ENCODE results near the gene TAF4.
A peak's percentile ranks its signal among the peaks of the same experiment; 100 is the strongest.

Gene TAF4

DNA sequence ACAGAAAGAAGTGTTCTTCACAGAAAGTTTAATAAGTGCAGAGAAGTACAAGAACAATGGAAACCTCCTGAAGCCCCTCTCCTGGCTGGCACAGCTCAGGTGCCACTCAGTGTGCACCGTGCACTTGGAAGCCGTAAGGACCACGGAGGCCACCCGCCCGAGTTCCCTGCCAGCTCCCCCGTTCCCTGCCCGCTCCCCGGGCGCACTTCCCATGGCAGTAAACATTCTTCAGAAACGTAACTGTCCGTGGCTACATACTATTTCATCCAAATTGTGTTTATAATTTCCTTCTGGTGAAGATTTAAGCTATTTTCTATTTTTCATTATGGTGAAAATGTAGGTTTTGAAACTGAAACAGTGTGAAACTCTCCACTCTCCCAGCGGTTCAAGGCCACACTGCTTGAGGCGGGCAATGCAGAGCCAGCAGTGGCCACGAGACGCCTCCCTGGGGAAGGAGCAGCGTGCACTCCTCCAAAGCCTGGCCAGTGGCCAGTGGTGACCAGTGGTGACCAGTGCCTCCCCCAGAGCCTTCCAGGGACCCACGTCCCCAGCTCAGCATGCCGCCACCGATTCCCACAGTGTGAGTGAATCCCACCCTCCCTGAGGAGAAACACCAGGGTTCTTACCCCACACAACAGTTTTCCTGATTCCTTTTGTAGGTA is 46.4 kb downstream of the TAF4 start:
- no peak for DNase-seq

DNA sequence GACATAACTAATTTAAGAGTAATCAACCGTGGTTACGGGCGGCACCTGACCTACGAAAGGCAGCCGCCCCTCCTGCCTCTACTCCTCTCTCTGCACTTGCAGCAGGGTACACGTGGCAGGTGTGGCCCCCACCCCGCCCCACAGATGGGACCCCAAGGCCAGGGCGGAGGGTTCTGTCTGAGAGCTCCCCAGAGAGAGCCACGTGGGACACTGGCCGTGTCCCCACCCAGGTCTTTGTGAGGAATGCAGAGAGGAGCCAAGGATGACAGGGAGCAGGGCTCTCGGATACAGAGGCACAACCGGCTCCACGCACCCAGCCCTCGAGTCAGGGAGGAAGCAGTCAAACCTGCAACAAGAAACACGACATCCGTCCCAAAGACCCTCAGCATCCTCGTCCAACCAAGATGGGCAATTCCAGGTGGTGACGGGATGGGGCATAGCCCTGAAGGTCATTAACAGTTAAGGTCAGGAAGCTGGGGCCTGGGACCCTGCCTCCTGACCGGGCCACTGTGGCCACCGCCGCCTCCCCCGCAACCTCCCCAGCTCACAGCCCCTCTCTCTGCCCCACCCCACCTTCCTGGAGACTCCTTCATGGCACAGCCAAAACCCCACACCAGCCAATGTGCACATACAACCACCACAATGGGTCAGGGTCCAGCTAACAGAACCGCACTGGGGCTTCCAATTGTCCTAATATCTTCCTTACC is 47.1 kb downstream of the TAF4 start:
- DNase-seq = no peak

DNA sequence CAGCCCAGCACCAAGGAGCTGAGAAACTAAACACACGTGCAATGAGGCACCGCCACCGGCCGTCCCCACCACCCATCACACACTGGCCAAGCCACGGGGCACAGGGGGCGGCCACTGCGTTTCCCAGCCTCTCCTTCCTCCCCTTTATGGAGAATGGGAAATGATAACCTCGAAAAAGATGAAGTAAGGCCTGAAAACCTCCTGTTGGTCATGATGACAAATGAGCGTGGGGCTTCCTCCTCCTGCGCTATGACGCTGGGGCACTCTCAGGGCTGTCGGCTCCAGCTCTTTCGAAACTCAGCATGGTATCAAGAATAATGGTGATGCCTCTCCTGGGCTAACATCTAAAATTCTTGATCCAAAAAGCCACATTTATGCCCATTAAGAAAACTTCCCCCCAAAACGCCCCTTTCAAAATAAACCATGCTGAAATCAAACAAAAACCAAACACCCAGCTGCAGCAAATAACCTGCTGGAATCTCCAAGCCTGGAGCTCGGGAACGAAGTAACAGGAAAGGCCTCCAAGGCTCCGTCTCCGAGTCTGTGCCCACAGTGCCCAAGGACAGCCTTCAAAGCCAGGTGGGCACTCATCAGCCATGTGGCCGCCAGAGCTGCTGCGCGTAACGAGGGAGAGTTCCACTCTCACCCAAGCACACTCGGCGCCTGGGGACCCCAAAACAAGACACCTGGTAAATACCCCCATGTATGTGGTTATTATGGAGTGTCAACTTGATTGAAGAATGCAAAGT is 50.0 kb downstream of the TAF4 start:
- peak; percentile 69 to 82 for DNase-seq

DNA sequence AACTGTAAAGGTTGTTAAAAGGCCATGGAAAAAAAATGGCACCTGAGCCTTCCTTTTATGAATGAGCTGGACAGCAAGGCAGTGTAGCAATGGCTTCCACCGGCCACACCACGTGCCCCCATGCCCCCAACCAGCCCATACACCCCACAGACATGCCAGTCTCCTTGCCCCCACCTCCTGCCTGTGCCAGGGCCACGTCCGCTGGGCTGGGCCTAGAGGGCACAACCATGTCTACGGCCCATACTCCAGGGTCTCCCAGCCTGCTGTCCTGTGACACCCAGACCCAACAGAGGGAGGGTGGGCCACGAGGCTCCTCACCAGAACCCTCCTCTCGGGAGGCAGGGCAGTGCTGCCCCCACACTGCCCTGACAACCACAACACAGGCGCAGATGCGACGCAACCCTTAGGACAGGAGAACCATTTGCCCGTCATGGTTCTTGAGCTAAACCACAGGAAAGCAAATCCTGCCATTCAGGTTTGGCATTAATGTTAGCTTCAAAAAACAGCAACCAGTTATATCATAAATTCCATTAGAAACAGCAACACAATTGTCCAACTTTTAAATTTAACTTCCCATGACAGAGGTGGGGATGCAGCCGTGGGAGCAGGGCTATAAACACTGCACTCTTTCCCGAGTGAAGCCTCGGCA is 50.7 kb downstream of the TAF4 start:
- no peak for DNase-seq

DNA sequence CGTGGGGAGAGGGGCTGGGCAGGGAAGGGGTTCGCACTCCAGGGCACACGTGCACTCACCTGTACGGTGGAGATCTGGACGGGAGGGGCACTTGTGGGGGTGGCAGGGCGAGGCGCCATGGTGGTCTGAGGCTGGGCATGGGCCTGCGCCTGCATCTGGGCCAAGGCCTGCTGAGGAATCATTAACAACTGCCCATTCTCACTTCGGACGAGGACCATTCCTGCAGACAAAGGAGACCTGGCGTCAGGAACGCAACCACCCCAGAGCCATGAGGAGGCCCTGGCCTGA is 51.2 kb downstream of the TAF4 start:
- no peak for DNase-seq

DNA sequence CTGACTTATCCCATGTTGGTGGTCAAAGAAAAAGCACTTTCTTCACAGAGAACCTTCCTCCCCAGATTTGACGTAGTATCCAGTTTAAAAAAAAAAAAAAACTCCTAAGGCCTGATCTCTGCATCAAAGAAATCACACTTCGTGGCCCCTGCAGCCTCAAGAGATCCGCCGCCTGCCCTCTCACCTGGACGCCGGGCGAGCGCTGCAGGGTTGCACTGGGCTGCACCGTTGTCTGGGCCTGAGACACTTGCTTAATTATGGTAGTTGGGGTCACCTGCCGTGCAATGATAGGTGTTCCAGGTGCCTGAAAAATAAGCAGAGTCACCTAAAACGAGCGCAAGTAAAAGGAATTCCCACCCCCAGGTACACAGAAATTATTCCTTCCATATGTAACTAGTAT is 53.0 kb downstream of the TAF4 start:
- DNase-seq = no peak

DNA sequence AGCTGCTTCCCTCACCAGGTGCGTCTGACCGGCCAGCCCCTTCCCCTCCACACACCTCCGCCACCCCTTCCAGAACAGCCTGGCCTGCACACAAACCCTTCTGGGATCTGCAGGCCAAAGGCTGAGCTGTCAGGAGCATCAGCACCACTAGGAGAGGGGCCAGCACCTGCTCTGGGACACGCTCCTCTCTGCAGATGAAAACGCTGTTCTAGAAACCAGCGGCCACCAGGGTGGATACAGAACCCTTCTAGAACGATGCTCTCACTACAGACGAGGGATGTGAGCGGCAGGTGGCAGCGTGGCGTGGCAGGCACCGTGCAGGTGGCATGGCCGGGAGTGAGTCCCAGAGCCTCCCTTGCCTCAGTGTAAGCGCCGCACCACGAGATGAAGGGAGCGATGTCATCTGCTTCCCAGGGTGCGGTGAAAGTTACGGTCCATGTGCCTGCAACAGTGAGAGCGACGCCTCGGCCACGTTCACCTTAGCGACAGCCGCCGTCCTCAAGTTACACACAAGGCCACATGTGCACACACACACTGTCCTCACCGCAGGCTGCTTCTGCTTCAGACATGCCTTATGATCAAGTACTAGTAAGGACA is 53.6 kb downstream of the TAF4 start:
- DNase-seq = no peak

DNA sequence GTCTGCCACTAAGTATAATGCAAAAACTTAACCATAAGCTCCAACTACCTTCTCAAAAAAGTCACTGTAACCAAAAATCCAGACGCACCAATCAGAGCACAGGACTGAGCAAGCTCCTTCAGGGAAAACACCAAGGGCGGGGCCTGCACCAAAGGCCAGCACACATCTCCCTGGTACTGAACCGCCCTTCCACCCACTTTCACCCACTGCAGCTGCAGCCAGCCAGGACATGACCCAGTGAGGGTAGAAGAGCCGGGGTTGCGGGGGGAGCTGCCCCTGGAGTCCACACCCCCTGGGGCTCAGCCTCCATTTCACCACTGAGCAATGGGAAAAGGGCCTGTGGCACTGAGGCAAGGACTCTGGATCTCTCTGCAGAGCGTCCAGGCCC is 54.3 kb downstream of the TAF4 start:
- DNase-seq = no peak

DNA sequence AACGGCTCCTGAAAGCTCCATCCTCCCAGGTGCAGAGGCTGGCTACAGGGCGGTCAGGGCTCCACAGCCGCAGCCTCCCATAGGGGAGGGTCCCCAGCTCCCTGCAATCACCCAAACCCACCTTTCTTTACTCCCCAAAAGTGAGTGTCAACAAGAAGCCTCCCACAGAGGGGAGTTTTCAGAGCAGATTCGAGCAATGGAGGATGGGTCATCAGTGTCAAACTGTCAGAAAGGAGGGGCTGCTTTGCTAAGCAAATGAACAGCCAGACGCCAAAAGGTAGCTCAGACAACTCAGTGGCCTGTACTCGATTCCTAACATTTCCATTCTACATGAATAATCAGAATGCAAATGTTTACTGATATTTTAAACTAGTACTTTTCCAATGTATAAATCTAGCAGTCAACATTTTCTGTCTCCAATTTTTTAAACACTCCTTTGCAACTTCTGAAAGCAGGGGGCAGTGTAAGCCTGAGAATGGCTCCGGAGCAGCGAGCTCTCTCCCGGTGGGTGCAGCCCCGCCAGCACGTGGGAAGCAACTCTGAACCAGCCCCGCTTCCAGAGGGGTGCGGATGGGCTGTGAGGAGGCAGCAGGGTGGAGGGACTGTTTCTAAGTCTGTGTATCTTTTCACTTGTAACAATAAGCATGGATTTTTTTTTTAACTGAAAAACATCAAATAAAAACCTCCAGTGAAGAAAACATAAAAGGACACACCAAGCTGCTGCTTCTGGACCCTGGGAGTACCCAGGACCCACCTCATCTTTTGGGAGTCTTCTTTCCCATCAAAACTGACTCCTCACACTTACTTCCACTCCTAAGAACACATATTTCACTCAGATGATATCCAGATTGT is 54.9 kb downstream of the TAF4 start:
- peak; percentile 25 to 67 for DNase-seq

DNA sequence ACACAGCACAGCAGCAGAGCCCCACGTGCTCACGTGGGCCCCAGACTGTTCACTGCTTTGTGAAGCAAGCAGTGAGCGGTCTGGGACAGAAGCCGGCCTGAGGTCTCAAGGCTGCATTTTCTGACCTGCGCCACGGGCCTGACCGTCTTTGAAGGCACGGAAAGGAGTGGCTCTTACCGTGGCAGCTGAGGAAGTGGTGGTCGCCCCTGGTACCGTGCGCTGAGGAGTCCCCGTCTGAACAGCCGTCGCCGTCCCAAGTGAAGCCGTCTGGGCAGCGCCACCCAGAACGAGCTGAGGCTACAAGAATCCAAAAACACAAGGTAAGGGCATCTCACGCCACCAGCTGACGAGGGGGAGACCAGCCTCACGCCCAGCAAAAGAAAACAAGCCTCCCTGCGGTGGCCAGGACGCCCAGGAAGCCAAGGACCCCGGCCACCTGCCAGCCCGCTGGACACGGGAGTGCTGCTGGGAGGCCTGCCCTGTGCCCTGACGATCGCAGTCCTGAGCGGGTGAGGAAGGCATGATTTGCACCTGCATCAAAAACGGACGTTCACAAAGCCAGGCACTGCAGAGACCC is 55.7 kb downstream of the TAF4 start:
- DNase-seq = no peak

DNA sequence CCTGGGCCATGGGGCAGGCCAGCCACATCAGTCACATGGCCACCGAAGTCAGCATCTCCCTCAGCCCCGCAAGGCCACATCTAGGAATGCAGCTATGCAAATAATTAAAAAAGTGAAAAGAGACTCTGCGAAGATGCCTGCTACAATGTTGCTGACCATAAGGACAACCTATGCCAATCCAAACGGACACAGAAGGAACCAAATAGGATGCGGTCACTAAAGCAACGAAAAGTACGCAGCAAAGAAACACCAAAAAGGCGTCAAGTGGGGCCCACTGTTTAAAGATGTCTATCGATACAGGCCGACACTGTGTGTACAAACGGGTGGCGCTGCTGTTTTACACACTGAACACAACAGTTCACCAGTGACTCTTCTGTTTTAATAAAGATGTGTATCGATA is 56.4 kb downstream of the TAF4 start:
- no peak for DNase-seq

DNA sequence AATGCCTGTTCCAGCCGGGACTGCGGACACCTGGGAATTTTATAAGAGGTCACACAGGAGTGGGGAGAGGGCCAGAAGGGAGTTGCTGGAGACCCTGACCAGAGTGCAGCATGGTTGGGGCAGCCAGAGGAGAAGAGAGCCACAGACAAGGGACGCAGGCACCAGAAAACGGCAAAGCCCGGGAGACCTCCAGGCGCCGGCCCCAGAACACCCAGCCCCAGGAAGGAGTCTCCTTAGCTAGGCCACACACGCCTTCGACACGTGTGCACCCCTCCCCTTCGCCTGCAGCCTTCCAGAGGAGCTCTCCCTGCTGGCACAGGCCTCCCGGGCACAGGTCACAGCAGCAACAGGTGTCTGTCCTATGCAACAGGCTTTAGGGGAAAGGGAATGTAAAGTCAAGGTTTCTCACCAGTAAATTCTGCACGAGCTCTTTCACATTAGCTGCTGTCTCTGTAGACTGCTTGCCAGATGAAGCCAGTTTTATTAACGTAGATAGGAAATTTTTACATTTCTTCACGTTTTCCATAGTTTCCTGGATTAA is 57.0 kb downstream of the TAF4 start:
- no peak for DNase-seq

DNA sequence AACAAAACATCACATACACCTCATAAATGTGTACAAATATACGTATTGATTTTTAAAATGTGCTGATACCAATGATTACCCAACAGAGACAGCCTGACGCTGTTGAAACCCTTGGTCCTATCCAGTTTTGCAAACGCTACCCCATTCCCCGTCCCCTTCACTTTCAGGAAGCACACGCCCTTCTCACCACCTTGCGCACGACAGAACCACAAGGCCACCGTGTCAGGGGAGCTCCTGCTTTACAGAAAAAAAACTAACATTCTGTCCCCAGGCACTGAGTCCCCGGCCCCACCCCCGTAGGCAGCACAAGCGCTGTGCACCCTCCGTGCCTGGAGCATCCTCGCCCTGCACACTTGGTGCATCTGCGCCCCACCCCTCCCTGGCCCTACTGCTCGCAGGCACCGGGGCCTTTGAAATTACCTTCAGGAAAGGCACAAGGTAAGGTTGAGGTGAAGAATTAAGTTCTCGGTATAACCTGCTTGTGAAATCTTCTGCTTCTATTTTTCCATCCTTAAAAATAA is 58.5 kb downstream of the TAF4 start:
- no peak for DNase-seq

DNA sequence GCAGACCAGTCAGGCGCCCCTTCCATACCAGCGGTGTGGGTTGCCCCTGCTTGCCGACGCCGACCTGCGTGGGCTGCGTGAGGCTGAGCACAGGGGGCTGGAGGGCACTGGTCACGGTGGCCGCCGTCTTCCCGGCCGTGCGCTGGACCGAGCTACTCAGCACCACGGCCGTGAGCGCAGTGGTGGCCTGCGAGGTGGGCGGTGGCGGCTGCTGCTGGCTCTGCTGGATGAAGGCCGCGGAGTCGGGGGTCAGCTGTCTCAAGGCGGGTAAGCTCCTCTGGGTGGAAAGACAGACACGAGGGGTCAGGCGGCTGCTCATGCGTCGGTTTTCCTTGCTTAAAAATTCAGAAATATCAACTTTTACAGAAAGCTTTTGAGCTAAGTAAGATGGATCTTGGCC is 59.2 kb downstream of the TAF4 start:
- DNase-seq = no peak

DNA sequence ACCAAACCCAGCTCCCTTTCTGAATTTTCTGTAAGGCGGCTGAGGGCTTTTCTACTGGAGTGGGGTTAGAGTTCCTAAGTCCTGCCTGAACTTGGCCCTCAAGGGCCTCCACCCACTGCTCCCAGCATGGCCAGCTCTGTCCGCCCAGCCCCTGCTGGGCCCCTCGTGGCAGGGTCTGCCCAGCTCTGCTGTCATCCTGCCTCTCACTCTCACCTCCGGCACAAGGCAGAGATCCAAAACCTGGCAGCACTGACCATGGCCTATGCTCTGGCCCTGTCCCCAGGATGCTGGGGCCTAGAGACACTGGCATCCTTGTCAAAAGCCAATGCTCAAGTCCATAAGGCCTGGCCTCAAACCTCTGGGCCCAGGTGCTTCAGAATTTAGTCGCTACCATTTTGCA is 61.1 kb downstream of the TAF4 start:
- no peak for DNase-seq

DNA sequence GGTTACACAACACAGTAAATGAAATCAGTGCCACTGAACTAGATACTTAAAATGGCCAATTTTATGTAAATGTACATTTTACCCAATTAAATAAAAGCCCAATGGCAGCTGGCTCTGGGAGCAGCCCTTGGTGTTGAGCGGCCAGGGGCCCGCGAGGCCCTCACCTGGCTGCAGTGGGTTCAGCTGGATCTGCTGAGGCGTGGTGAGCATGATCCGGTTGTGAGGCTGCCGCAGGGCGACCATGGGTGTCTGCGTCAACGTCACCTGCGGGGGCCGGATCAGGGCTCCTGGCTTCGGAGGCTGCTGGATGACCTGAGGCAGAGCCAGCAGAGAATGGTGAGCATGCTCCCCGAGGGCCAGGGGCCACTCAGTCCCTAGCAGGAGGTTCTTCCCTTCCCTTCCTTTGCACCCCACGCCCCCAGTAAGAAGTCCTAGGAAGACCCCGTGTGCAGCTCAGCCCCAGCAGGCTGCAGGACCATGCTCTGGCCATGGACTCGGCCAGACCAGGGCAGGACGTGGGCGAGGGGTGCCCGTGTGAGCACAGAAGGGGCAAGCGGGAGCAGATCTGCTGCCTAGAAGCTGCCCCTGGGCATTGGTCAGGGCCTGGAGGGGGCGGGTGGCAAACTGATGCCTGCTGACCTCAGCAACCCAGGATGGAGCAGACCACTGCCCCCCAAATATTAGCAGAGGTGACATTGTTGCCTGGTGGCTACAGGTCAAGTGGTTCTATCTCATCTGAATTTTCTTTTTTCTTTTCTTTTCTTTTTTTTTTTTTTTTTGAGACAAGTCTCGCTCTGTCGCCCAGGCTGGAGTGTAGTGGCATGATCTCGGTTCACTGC is 61.9 kb downstream of the TAF4 start:
- no peak for DNase-seq

DNA sequence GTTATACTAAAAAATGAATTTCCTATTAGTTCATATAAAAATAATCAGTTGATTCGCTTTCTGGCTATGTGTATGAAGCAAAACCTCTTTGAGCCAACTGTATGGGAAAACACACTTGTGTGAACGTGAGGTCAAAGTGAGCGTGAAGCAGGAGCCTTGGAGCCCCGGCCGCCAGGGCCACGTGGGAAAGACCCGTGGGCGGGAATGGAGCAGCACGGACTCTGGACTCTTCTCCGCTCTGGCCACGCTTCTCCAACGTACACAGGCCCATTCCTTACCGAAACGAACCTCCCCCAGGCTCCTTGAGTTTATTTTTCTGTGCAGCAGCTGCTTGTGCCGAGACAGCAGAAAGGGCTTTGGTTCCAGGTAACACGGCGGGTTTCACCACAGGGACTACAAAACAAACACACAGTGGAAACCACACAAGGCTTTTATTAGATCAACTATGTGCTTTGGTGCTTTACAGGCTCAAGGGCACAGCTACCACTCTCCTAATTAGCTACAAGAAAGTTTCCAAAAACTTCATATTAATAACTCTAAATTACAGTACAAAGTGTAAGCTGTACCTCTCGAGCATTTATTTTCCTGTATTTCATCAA is 62.7 kb downstream of the TAF4 start:
- DNase-seq = no peak

DNA sequence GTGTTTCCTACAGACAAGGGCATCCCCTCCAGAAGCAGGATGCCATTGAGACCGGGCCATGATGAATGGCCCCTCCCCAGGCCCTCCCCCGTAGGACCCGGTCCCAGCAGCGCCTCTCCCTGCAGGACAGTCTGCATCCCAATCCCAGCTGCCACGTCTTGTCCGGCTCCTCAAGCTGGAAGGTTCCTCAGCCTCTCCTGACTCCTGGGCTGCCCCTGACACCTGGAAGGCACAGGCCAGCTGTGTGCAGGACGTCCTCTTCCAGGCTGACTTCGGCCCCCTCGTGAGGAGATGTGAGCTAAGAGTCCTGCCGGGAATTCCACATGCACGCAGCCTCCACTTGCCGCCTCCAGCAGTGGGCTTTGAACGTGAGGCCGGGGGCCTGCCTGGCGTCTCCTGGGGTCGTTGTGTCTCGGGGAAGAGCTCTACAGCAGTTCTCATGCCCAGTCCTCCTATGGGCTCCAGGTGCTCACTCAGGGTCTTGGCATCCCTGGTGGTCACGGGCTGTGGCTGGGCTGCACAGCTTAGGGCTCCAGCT is 64.4 kb downstream of the TAF4 start:
- DNase-seq = no peak

DNA sequence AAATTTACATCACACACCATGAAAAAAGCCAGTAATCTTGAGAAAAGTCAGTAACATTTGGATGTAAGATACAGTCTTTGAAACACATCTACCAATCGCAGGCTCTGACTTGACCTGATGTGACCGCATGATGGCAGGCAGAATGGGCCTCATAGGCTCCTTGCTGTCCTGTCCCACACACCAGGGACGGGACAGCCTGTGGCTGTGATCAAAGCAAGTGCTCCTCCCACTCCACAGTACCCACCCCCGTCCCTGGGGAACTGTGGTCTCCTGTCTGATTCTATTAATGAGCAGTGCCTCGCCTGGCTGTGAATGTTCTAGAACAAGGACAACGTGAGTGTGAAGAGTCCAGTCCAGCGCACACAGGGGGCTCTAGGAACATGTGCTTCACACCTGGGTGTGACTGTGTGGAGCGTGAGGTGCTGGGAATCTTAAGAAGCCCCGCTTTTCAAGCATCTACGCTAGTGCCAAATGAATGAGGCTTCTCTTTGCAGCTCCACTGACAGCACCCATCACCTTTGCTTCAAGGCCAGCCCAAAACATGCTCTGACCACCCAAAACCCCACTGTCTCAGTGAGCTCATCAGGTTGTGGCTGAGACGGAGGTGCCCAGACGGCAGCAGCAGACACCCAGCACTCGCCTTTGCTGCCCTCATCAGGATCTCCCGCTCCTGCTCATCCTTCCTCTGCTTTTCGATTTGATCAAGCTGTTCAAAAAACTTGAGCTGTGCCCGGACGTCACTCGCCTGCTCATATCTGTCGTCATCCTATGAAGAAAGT is 67.1 kb downstream of the TAF4 start:
- no peak for DNase-seq

Data from inflammatory macrophage treated with lipopolysaccharide for 1 hour (primary cell).